ENCODE measurements around the gene PODNL1.
A peak's percentile ranks its signal among the peaks of the same experiment; 100 is the strongest.

Gene PODNL1

DNA sequence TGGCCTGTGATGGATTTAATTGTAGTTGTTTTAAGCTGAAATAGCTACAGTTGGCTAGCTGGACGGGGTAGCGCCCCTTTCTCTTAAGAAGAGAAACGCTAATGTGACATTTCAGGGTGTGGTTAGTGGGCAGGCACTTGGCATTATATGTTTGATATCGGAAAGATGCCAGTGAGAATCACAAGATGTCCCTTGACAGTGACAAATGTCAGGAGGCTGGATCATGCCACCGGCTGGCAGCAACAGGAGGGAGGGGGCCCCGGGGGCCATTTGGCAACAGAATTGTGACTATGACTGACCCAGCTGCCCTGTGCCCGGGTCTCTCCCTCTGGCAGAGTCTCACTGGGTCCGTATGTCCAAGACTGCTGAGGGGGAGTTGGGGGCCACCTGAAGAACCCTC is 18.8 kb upstream of the PODNL1 start:
- no peak for DNase-seq

- DNase-seq, result no peak
These were observed 18.1 kb upstream of the PODNL1 start for GRCh38 chr19:13956365-13956744.

GRCh38 chr19:13955662-13956364 is 17.6 kb upstream of the PODNL1 start:
- no peak for DNase-seq

GRCh38 chr19:13954185-13954584 is 16.0 kb upstream of the PODNL1 start:
- no peak for DNase-seq

DNA sequence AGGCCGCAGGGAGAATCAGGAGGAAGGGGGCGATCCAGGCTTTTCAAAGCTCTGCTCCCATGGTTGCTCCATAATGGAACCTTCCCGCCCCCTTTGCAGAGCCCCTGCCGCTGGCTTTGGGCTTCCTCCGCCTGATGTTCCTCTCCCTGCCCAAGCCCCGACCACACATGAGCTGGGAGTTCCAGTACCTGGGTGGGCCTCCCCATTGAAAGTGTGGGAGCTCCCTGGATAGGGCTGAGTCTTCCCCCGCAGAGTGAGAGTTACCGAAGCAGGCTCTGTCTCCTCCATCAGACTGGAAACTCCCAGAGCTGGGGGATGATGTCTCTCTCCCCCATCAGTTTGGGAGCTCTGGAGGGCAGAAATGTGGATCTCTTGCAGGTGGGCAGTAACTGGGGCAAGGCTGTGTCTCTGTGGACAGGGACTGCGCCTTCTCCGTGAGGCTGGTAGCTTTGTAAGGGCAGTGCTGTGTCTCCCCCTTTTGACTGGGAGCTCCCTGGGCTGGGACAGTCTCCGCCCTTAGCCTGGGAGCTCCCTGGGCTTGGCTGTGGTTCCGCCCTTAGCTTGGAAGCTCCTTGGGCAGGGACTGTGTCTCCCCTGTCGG is 14.8 kb upstream of the PODNL1 start:
- DNase-seq, result no peak

DNA sequence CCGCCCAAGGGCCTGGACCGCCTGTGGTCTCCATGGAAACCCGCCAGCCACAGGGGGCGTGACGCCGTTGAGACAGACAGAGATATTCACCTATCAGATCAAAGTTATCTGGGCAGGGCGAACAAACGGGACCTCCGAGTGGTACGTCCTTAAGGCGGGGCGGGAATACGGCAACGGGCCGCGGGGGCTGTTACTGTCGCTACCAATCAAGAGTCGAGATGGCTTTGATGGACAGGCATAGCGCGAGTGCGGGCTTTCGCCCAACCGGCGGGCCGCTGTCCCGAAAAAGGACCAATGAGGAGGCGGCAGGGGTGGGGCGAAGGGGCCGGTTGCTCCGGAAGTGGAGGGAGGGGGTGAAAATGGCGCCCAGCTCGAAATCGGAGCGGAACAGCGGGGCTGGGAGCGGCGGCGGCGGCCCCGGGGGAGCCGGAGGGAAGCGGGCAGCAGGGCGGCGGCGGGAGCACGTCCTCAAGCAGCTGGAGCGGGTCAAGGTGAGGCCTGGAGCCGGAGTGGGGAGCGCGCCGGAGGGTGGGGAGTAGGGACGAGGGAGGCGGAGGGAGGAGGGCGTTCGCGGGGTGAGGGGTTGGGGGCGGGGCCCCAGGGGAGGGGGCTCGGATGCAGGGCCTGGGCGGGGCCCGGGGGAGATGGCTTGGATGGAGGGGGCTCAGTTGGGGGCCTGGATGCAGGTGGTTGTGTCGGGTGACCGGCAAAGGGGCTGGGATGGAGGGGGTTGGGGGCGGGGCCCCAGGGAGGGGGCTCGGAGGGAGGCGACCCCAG is 14.1 kb upstream of the PODNL1 start, which contains the start of gene DCAF15:
Gene DCAF15, plus strand, starts transcription at position 356 of the 777 bp plus-strand sequence. Its CDS starts 4 bp downstream, at position 360.
- peak; percentile 99 to 100 for DNase-seq

- DNase-seq, result no peak
These were observed 13.6 kb upstream of the PODNL1 start for GRCh38 chr19:13951799-13952153.

DNA sequence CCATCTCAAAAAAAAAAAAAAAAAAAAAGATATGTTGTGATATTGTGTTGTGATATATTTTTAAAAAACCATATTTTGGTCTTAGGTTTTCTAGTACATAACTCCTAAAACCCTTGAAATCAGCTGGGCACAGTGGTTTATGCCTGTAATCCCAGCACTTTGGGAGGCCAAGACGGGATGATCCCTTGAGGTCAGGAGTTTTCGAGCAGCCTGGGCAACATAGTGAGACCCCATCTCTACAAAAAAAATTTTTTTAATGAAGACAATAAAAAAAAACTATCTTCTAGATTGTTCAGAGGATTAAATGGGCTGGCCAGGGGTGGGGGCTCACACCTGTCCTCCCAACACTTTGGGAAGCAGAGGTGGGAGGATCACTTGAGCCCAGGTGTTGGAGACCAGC is 12.8 kb upstream of the PODNL1 start:
- no peak for DNase-seq

DNA sequence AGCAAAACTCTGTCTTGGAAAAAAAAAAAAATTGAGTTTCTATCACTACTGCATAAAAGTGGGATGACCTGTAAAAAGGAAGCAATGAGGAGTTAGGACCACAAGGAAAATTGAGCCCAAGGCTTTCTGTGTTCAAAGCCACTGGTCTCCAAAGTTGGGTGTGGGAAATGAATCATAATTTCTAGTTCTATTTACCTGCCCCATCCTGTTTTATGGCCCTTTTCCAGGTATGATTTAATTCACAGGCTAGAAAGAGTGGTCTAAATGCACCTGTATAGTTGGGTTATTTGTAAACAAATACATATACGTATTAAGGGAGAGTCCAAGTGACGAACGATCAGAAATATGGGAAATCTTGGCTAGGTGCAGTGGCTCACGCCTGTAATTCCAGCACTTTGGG is 8.2 kb upstream of the PODNL1 start:
- no peak for DNase-seq

DNA sequence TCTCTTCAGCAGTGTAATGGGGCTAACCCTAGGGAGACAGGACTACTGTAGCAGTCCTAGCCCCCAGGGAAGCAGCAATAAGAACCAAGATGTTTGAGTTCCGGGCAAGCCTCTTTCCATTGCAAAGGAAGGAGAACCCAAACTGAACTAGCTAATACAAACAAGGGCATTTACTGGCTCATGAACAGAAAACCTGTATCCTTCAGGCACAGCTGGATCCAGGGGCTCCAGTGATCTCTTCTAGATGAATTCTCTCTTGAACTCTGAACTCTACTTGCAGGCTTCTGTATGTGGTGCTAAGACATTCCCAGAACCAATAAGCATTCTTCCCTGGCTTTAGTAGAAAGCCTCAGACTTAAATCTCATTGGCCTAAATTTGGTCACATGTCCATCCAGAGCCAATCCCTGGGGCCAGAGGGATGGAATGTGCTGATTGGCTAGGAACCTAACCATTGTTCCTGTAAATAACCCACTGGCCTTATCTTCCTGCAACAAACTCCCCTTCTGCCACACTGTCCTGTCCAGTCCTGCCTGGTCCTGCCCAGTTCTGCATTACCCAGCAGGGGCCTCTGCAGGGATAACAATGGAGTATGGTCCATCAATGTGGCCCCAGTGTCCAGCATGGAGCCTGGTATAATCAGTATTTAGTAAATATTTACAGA is 3.9 kb upstream of the PODNL1 start:
- no peak for DNase-seq

DNA sequence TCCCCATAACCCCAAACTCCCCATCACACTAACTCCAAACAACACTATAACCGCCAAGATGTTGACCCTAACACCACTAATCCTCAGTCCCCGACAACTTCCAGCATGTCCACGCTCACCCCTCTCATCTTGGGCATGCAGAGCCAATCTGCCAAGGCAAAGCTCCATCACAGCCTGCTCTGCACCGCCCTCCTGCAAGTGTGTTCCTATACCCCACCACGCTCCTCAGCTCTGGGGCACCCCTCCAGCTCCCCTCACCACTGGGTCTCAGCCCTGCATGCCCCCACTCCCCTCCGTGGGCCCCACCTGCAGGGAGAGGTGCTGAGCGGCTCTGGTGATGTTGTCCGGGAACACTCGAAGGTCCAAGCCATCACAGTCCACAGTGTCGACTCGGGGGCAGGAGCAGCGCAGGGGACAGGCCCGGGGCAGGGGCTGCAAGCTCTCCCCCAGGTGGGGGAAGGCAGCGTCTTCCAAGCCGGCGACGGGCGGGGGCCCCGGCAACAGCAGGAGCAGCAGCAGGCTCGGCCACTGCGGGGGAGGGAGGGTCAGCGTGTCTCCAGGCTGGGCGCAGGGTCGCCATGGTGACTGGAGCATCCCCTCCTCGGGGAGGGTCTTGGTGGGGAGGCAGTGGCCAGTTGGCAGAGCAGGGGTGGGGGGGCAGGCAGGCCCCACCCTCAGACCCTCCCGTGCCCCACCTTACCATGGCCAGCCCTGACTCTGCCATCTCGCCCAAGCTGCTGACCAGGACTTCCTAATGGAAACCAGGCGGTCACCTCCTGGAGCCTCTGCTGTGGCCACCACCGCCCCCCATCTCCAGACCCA is 527 bp downstream of the PODNL1 start:
- DNase-seq, result peak; percentile 42 to 66

GRCh38 chr19:13935765-13936510 is 2.3 kb downstream of the PODNL1 start:
- DNase-seq, result peak in 1 of 2 experiments; percentile 16

DNA sequence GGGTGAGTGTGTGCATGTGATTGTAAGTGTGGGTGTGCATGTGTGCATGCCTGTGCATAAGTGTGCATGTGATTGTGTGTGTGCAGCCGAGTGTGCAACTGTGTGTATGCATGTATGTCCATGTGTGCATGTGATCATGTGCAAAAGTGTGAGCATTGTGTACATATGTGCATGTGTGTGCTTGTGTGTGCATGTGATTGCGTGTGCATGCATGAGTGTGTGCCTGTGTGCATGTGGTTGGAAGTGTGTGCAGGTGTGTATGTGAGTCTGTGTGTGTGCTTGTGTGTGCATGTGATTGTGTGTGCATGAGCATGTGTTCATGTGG is 3.5 kb downstream of the PODNL1 start:
- no peak for DNase-seq

DNA sequence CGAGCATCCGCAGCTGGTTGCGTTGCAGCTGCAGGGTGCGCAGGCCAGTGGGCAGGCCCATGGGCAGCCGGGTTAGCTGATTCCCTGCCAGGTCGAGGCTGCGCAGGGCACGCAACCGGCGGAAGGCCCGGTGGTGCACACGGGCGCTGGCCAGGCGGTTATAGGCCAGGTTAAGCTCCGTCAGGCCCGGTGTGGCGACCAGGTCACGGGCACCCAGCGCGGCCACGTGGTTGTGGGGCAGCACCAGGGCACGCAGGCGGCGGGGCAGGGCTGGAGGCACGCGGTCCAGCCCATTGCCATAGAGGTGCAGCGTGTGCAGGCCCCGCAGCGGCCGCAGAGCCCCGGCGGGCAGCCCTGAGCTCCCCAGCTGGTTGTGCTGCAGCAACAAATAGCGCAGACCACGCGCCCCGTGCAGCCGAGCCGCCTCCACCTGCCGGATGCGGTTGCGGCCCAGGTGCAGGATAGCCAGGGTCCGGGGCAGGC is 5.3 kb downstream of the PODNL1 start:
- no peak for DNase-seq

DNA sequence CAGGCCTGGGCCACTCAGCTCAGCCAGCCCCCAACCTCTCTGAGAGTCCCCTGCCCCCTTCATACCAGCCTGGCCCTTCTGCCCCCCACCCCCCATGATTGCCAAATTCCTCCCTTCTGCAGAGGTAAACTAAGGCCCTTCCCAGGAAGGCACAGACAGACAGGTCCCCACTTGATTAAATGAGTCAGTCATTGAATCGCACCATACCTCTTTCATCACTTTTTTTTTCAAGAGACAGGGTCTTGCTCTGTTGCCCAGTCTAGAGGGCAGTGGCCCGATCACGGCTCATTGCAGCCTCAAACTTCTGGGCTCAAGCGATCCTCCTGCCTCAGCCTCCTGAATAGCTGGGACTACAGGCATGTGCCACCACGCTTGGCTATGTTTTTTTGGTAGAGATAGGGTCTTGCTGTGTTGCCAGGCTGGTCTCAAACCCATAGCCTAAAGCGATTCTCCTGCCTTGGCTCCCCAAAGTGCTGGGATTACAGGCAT is 6.0 kb downstream of the PODNL1 start:
- DNase-seq, result no peak

DNA sequence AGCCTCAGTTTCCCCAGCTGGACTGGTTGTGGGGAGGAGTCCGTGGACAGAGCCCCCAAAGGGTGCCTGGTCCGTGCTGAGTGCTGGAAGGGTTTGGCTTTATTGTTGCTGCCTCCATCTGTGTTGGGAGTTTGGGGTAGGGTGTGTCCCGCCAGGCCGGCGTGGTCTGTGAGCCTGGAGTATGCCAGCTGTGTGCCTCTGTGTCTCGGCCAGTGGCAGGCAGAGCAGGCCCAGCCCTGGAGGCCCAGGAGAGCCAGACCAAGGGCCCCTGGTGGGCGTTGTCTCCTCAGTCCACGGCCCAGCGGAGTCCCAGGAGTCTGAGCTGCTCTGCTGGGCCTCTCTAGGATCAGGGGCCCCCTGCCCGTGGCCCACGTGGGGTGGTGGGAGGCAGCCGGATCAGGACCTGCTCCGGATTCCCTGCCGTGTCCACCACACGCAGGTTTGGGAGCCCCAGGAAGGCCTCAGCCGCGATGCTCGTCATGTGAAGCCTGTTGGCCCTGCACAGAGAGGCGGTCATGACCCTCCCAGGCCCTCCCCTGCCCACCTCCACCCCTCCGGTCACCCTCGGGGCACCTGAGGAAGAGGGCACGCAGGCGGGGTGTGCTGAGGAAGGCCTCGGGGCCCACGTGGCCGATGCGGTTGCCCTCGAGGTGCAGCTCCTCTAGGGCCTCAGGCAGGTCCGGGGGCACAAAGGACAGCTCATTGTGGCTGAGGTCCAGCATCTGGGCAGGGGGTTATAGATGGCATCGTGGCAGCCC is 6.6 kb downstream of the PODNL1 start:
- no peak for DNase-seq

- no peak for DNase-seq
These were observed 7.8 kb downstream of the PODNL1 start for GRCh38 chr19:13930402-13930801.

- DNase-seq, result no peak
These were observed 8.3 kb downstream of the PODNL1 start for GRCh38 chr19:13929956-13930355.

GRCh38 chr19:13929340-13929739 is 8.9 kb downstream of the PODNL1 start:
- DNase-seq, result peak in 1 of 2 experiments; percentile 37

GRCh38 chr19:13926715-13927114 is 11.5 kb downstream of the PODNL1 start:
- DNase-seq, result no peak

- DNase-seq, result no peak
These were observed 12.2 kb downstream of the PODNL1 start for GRCh38 chr19:13926010-13926409.
